ENCODE measurements around the gene TNIP3.

Gene TNIP3

DNA sequence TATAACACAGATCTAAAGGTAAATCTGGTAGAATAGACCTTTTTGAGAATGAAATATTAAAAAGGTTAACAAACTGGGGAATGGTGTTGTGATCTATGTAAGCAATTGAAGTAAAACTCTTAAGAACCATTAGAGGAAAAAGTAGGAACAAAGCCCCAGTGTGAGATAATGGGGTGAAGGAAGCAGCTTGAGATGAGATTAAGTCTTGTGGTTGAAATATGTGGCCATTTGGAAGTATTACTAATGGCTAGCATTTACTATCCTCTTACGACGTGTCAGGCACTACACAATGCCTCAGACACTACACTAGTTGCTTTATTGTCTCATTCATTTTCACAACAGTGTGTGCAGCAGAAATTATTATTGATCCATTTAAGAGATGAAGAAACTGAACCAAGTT, 65.9 kb downstream of the TNIP3 start:
- no peak for TF ChIP-seq CTCF (IDR thresholded peaks at IDR 0.05; ENCODE audit: control insufficient read depth, insufficient read depth, low read depth, low read length, missing control alignments)
- DNase-seq (ENCODE audit: low read depth) = no peak
- H3K4me3 ChIP-seq (ENCODE audit: control insufficient read depth, low read depth, low read length) = no peak overlapping the region

GRCh38 chr4:121096629-121097028, 67.5 kb downstream of the TNIP3 start:
- DNase-seq (ENCODE audit: low read depth) = peak; percentile 25
- TF ChIP-seq CTCF (IDR thresholded peaks at IDR 0.05; ENCODE audit: control insufficient read depth, insufficient read depth, low read depth, low read length, missing control alignments) = peak; percentile 28
- no peak overlapping the region for H3K4me3 ChIP-seq (ENCODE audit: control insufficient read depth, low read depth, low read length)

- H3K4me3 ChIP-seq (ENCODE audit: control insufficient read depth, low read depth, low read length) = no peak overlapping the region
- TF ChIP-seq CTCF (IDR thresholded peaks at IDR 0.05; ENCODE audit: control insufficient read depth, insufficient read depth, low read depth, low read length, missing control alignments) = no peak
- no peak for DNase-seq (ENCODE audit: low read depth)
These were observed 67.9 kb downstream of the TNIP3 start for GRCh38 chr4:121096191-121096590.

DNA sequence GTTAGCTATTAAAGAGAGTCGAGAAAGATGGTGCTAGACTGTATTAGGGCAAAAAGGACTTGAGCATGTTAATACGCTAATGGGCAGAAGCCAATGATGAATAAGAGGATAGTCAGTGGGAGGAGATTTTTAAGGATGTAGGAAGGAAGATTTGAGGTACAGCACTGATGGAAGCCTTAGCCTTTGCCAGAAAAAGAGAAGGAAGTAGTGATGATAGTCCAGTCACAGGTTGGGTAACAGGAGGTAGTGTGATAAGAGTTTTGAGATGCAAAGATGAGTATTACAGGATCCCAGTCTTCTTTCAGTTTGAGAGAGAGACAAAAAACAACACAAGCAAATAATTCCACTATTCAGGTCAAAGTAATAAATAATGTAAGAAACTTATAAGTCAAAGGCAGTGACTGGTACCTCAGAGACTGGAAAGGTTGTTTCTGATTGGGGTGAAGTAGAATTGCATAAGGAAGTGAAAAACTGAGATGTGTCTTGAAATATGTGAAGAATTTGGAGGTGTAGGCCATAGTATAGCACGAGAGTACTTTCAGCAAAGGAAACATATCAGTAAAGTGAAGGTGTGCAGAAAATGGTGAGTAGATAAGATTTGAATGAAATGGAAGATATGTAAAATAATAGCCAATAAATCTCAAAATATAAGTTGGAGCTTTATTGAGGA, 69.7 kb downstream of the TNIP3 start:
- H3K4me3 ChIP-seq (ENCODE audit: control insufficient read depth, low read depth, low read length) = no peak overlapping the region
- TF ChIP-seq CTCF (IDR thresholded peaks at IDR 0.05; ENCODE audit: control insufficient read depth, insufficient read depth, low read depth, low read length, missing control alignments) = no peak
- DNase-seq (ENCODE audit: low read depth) = no peak

GRCh38 chr4:121093261-121093660, 70.9 kb downstream of the TNIP3 start:
- TF ChIP-seq CTCF (IDR thresholded peaks at IDR 0.05; ENCODE audit: control insufficient read depth, insufficient read depth, low read depth, low read length, missing control alignments) = no peak
- no peak for DNase-seq (ENCODE audit: low read depth)
- no peak overlapping the region for H3K4me3 ChIP-seq (ENCODE audit: control insufficient read depth, low read depth, low read length)

DNA sequence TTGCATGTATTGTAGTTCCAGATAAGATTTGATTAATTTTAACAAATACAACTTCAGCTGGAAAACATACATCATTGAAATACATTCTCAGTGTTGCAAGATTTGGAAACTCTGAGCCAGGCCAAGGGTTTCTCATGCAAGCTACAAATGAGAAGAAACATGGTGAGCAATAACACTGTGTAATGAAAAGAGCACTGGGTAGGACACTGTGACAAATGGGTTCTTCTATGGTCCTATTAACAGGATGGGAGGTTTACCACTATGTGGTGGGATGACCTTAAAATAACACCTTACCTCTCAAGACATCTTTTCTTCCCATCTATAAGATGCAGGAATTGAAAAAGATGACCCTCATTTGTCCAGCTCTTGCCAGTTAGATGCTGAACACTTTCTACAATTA, 72.2 kb downstream of the TNIP3 start:
- no peak for DNase-seq (ENCODE audit: low read depth)
- TF ChIP-seq CTCF (IDR thresholded peaks at IDR 0.05; ENCODE audit: control insufficient read depth, insufficient read depth, low read depth, low read length, missing control alignments) = no peak
- no peak overlapping the region for H3K4me3 ChIP-seq (ENCODE audit: control insufficient read depth, low read depth, low read length)

All from AG09309 (cell line).